Left forelimb (tissue), 1 donor: ENCODE results near the gene IRX2.
A peak's percentile ranks its signal among the peaks of the same experiment; 100 is the strongest.

Experiments
- DNase-seq: peaks from one replicate; pipeline ENCODE4 v3.0.0-alpha.2; 2018; ENCODE audit warnings: low spot score

The IRX2 gene

GRCh38 chr5:2751592-2752021, at the start of gene IRX2:
Gene IRX2 (minus strand): TSS chr5:2751677. CDS start chr5:2751413, 264 bp downstream.
- peak; percentile 86 for DNase-seq

- no peak for DNase-seq
These were observed 48.6 kb upstream of the IRX2 start for GRCh38 chr5:2800035-2800434.

DNA sequence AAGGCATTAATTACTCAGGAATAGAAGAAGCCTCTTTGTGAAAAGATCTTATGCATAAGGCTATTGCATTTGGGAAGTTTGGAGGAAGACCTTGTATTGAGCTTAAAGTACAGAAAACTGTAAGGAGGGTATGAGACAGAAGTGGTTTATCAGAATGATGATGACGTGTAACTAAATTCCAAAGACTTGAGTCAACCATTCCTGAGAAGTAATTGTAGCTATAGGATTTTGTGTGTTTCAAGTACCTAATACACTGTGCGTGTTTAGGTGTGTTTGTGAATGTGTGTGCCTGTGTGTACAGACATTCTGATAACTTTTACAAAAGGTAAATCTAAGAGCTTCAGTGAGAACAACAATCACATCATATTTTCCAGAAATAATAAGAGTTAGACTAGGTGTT, 46.5 kb upstream of the IRX2 start:
- no peak for DNase-seq

DNA sequence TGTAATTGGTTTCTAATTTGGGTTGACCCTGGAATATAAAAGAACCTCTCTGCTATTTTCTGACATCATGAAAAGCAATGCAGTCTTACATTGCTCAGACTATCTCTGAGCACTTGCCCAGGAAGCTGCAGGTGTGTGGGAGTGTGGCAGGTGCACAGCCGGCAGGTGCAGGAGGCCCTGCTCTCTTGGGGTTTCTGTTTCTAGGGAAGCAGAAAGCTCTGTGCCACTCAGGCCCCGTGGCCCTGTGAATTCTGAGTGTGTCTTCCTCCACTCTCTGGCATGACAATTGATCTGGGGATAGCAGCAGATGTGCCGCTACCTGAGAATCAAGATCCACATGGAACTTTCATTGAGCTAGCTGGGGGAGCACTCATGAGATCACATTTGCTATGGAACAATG, 45.7 kb upstream of the IRX2 start:
- DNase-seq, result no peak

DNA sequence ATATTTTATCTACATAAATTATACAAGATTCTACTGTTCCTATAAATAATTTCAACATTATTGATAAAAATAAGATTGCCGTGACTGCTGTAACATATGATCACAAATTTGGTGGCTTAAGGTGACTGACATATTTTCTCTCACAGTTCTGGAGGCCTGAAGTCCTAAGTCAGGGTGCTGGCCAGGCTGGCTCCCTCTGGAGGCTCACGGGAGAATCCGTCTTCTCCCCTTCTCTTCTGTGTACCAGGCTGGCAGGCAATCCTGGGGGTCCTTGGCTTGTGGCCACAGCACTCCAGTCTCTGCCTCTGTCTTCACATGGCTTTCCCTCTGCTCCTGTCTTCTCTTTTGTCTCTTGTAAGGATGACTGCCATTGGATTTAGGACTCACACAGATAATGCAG, 31.7 kb upstream of the IRX2 start:
- DNase-seq, result no peak

DNA sequence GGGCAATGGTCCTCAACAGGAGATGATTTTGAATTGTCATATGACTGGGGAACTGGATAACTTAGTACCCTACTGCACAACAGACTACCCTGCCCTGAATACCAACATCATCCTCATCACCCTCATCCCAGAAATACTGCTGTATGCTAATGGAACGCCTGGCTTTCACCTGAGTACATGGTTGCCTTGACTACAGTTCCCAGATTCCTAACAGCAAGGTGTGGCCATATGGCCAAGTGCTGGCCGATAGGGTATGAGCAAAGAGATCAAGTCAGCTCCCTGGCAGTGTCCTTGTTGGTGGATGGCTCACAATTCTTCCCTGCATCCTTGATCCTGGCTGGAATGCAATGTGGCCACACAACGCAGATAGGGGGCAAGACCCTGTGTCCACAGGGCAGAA, 31.2 kb upstream of the IRX2 start:
- DNase-seq, result no peak

GRCh38 chr5:2780421-2781171, 29.1 kb upstream of the IRX2 start:
- DNase-seq, result no peak

DNA sequence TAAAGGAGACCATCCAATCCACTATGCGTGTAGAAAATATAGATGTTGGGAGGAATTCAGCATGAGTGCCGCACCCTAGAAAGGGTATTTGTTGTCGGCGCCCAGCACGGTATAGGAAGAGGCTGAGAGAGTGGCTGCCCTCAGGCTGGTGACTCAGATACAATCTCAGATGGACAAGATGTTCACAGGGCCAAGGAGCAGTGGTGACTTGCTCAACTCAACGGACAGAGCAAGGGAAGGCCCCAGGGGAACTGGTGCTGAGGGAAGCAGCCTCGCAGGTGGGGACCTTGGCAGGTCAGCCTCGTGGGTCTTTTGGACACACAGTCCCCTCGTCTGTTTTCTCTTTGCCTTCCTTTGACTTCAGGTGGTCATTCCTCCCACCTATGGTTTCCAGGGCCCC, 28.0 kb upstream of the IRX2 start:
- DNase-seq, result no peak

DNA sequence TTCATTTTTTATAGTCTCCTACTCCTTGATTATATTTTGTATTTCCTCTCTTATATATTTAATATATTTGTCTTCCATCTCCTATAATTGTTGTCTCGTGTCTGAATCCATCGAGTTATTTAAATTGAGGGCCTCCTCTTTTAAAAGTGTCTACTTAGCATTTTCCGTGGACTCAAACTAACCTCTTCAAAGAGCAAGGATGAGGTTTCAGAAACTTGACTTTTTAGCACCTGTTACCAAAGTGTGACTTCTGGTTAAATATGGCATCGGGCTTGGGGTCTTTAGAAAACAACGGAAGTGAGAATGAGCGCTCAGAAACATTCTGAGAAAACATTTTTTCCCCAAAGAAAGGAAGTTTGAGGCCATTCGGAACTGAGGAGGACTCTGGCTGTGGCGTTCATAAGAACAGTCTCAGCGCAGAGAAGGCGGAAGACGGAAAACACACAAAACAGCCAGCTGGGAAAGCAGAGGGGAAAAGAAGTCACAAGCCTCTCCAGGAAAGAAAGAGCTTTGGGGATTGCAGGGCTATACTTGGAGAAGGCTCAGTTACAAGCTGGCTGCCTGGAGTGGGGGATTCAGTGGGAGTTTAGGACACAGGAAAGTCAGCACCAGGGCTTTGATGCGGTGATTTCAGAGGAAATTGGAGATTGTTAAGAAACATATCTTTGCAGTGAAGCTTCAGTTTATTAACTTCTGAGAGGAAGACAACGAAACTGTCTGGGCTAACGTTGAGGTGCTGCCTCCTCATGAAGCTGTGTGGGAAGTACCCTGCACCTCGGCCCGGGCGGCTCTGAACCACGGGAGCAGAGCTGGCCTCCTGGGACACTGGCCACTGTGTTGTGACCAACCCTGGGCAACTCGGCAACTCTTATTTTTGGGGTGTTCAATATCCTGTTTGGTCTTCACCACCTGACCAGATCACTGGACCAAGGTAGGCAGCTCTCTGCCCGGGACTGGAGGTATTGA, 25.1 kb upstream of the IRX2 start:
- no peak for DNase-seq

- no peak for DNase-seq
These were observed 21.9 kb upstream of the IRX2 start for GRCh38 chr5:2773327-2773726.

- no peak for DNase-seq
These were observed 15.6 kb upstream of the IRX2 start for GRCh38 chr5:2767089-2767488.

DNA sequence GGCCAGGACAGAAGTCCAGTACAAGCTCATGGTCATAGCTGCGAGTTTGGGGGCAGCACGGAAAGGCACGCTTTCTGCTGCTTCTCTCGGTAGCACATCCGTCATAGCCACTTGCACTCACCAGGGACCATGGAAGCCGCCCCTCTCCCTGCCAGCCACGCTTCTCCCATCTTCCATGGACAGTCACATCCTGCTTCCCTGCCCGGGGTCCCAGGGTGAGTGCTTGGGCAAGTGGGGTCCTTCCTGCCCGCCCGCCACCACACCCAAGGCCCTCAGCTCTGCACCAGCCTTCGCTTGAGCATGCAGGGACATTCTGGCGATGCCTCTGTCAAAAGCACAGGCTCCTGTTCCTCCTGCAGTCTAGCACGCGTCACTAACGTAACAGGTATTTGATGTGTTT, 13.1 kb upstream of the IRX2 start:
- DNase-seq, result no peak

DNA sequence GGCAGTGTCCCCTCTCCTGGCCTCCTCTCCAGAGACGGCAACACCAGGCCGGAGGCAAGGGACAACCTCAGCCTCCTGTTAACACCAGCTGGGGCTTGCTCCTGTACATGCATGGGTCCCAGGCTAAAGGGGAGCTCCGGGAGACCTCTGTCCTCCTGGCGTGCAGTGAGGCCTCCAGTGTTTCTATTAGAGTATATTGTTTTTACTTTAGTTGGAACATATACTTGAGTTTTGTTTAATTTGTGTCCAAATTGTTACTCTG, 12.0 kb upstream of the IRX2 start:
- no peak for DNase-seq

- no peak for DNase-seq
These were observed 11.5 kb upstream of the IRX2 start for GRCh38 chr5:2762744-2763532.

DNA sequence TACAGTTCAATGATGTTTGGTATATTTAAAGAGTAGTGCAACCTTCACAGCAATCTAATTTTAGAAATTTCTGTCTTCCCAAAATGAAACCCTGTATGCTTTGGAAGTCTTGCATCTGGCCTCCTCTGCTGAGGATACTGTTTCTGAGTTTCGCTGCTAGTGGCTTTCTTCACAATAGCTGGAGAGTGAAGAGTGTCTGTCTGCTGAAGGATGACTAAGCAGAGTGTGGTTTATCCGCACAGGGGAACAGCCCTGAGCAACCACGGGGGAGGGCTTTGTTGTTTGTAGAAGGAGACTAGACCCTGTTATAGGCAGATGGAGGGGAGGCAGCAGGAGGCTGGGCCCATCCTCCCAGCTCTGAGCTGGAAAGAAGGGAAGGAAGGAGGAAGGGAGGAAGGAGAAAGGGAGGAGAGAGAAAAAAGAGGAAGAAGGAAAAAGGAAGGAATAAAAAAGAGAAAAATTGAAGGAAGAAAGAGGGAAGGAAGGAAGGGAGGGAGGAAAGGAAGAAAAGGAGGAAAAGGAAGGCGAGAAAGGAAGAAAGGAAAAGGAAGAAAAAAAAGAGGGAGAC, 10.5 kb upstream of the IRX2 start:
- DNase-seq, result no peak

DNA sequence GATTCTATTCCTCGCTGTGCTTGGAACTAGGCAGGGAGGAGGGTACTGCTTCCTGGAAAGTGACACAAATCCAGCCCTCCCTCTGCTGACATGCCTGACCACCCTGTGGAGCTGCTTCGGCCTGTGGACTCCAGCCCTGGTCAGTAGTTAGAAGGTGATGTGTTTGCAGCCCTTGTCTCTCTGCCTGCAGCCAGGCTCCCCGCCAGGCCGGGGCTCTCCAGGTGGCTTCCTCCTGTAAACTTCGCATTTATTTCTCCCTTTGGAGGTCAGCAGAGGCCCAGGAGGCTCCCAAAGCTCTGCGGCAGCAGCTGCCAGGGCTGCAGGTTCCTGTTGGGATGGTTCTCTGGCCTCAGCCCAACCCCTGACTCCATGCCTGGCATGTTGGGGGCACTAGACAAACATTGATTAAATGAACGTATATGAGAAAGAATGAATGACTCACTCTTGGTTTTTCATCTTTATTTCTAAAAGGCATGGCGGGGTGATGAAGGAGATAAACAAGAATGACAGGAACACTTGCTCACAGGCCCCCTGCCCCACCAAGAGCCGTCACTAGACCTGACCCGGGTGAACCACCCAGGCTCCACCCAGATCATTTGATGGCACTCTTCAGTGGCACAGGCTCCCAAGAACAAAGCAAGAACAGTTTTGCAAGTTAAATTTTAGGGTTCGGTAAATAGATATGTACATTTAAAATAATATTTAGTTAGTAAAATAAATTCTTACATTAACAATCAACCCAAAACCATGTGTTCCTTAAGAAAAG, 8.4 kb upstream of the IRX2 start:
- no peak for DNase-seq

GRCh38 chr5:2759091-2759490, 7.6 kb upstream of the IRX2 start:
- no peak for DNase-seq

DNA sequence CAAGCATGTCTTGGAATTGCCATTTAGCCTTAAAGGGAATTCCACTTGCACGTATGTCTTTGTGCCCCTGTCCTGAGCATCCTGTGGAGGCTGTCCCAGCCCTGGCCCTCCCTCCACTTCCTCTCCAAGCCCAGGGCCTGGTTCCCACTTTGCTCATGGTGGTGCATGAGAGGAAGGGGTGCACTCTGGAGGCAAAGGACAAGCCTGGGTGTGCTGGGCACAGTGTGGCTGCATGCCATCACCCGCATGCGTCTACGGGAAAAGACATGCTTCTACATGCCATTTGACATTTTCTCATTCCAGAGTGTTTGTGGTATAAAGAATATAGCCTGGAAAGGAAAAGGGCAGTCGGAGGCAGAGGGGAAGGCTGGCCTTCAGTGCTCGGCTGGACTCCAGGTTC, 7.2 kb upstream of the IRX2 start:
- no peak for DNase-seq

- no peak for DNase-seq
These were observed 6.3 kb upstream of the IRX2 start for GRCh38 chr5:2757563-2758351.
